Activated CD8-positive, alpha-beta memory T cell treated with anti-CD3 and anti-CD28 coated beads, Interleukin-2, amount 50 U/mL, for 1 hour (primary cell): ENCODE data around the gene SIGLEC12.
"Not testable (repeated sequence)": the region's sequence is repeated elsewhere in the genome, so short reads cannot be mapped to it uniquely, and the experiment has no call there.

Experiments
- DNase-seq: peaks from one replicate; pipeline ENCODE4 v3.0.0-alpha.2; 2020; ENCODE audit errors: extremely low read depth

Gene SIGLEC12

GRCh38 chr19:51524666-51525264 lies 23.2 kb upstream of the SIGLEC12 start:
- no peak for DNase-seq

GRCh38 chr19:51521781-51522180 lies 20.2 kb upstream of the SIGLEC12 start:
- no peak for DNase-seq

- no peak for DNase-seq
Observed at GRCh38 chr19:51521357-51521756, 19.8 kb upstream of the SIGLEC12 start.

GRCh38 chr19:51520728-51521127 lies 19.1 kb upstream of the SIGLEC12 start:
- DNase-seq = no peak

GRCh38 chr19:51514866-51515481 lies 13.4 kb upstream of the SIGLEC12 start:
- no peak for DNase-seq

GRCh38 chr19:51513968-51514367 lies 12.4 kb upstream of the SIGLEC12 start:
- no peak for DNase-seq

- DNase-seq = no peak
Observed at GRCh38 chr19:51511353-51511752, 9.8 kb upstream of the SIGLEC12 start.

- DNase-seq = no peak
Observed at GRCh38 chr19:51509823-51510660, 8.4 kb upstream of the SIGLEC12 start.

GRCh38 chr19:51508059-51508733 lies 6.6 kb upstream of the SIGLEC12 start:
- DNase-seq = no peak

GRCh38 chr19:51507640-51508058 lies 6.0 kb upstream of the SIGLEC12 start:
- DNase-seq = no peak

GRCh38 chr19:51507192-51507591 lies 5.6 kb upstream of the SIGLEC12 start:
- DNase-seq = no peak

- DNase-seq = no peak
Observed at GRCh38 chr19:51505904-51506303, 4.3 kb upstream of the SIGLEC12 start.

GRCh38 chr19:51503896-51504295 lies 2.3 kb upstream of the SIGLEC12 start:
- DNase-seq = no peak

GRCh38 chr19:51503286-51503817 lies 1.8 kb upstream of the SIGLEC12 start:
- no peak for DNase-seq

GRCh38 chr19:51500931-51501330 lies 669 bp downstream of the SIGLEC12 start:
- not testable (repeated sequence) for DNase-seq

- DNase-seq = no peak
Observed at GRCh38 chr19:51497666-51498065, 3.9 kb downstream of the SIGLEC12 start.

- DNase-seq = no peak
Observed at GRCh38 chr19:51493776-51494175, 7.8 kb downstream of the SIGLEC12 start.

GRCh38 chr19:51491586-51491985 lies 10.0 kb downstream of the SIGLEC12 start:
- DNase-seq = no peak

GRCh38 chr19:51490676-51491075 lies 10.9 kb downstream of the SIGLEC12 start:
- DNase-seq = no peak

- DNase-seq = no peak
Observed at GRCh38 chr19:51489113-51489512, 12.5 kb downstream of the SIGLEC12 start.

GRCh38 chr19:51488491-51488890 lies 13.1 kb downstream of the SIGLEC12 start:
- no peak for DNase-seq
